Parathyroid adenoma (tissue), 2 donors: ENCODE data around the gene WDR37.

Experiments used
- H2AFZ ChIP-seq: fragments of 300-600 bp; sonication (generic); one replicate; pipeline ENCODE4 v1.7.0; 2017; ENCODE audit warnings: antibody characterized with exemption, mild to moderate bottlenecking
- H3K27ac ChIP-seq: fragments of 300-600 bp; sonication (generic); one replicate; pipeline ENCODE4 v1.7.0; 2017
- H3K27me3 ChIP-seq: fragments of 300-600 bp; sonication (generic); one replicate; pipeline ENCODE4 v1.7.0; 2017; ENCODE audit warnings: low read length; ENCODE audit not compliant: control insufficient read depth, insufficient read depth
- H3K36me3 ChIP-seq: fragments of 300-600 bp; sonication (generic); one replicate; pipeline ENCODE4 v1.7.0; 2017; ENCODE audit warnings: low read length; ENCODE audit not compliant: control insufficient read depth, insufficient read depth
- H3K4me1 ChIP-seq: fragments of 300-600 bp; sonication (generic); one replicate; pipeline ENCODE4 v1.7.0; 2017; ENCODE audit warnings: control low read depth
- H3K4me2 ChIP-seq: fragments of 300-600 bp; sonication (generic); one replicate; pipeline ENCODE4 v1.7.0; 2017; ENCODE audit warnings: low read length
- H3K4me3 ChIP-seq: fragments of 300-600 bp; sonication (generic); one replicate; pipeline ENCODE4 v1.7.0; 2017; ENCODE audit warnings: low read depth, low read length
- H3K79me2 ChIP-seq: fragments of 300-600 bp; sonication (generic); one replicate; pipeline ENCODE4 v1.7.0; 2017; ENCODE audit warnings: control low read depth
- H3K9ac ChIP-seq: fragments of 300-600 bp; sonication (generic); one replicate; pipeline ENCODE4 v1.7.0; 2017; ENCODE audit warnings: mild to moderate bottlenecking
- H3K9me3 ChIP-seq: fragments of 300-600 bp; sonication (generic); one replicate; pipeline ENCODE4 v1.7.0; 2017; ENCODE audit warnings: low read length; ENCODE audit not compliant: control insufficient read depth
- CTCF ChIP-seq: fragments of 300-600 bp; sonication (generic); IDR thresholded peaks from one replicate; pipeline ENCODE4 v1.7.0; 2017; ENCODE audit warnings: antibody characterized with exemption, mild to moderate bottlenecking
- donor health status: primary hyperparathyroidism.

Gene WDR37

GRCh38 chr10:1096287-1096889 lies 40.2 kb downstream of the WDR37 start:
- no peaks in the 10 kb centered on the region for H3K9me3 ChIP-seq
- H3K79me2 ChIP-seq: peaks cover 17% of the 10 kb centered on the region
- H3K4me1 ChIP-seq: no peaks in the 10 kb centered on the region
- no peak overlapping the region for H3K27ac ChIP-seq
- H3K27me3 ChIP-seq: no peaks in the 10 kb centered on the region
- no peak overlapping the region for H3K9ac ChIP-seq
- no peak overlapping the region for H3K4me3 ChIP-seq
- H2AFZ ChIP-seq: no peak overlapping the region
- no peak overlapping the region for H3K4me2 ChIP-seq
- TF ChIP-seq CTCF: no peak
- no peaks in the 10 kb centered on the region for H3K36me3 ChIP-seq

GRCh38 chr10:1097436-1097835 lies 41.3 kb downstream of the WDR37 start:
- Histone ChIP-seq H3K4me3 (no peak overlapping the region), H3K79me2 (peaks cover 14% of the 10 kb centered on the region), H3K27me3 (no peaks in the 10 kb centered on the region), H3K4me1 (no peaks in the 10 kb centered on the region), H3K9ac (no peak overlapping the region), H3K9me3 (no peaks in the 10 kb centered on the region), H3K36me3 (no peaks in the 10 kb centered on the region), H3K27ac (no peak overlapping the region), H3K4me2 (no peak overlapping the region), H2AFZ (no peak overlapping the region)
- no peak for TF ChIP-seq CTCF

GRCh38 chr10:1100143-1100542 lies 44.0 kb downstream of the WDR37 start:
- Histone ChIP-seq H3K4me3 (no peak overlapping the region), H3K27ac (no peak overlapping the region), H3K36me3 (no peaks in the 10 kb centered on the region), H3K9ac (no peak overlapping the region), H3K27me3 (no peaks in the 10 kb centered on the region), H2AFZ (no peak overlapping the region), H3K4me2 (no peak overlapping the region), H3K9me3 (no peaks in the 10 kb centered on the region), H3K79me2 (peaks cover 8% of the 10 kb centered on the region), H3K4me1 (no peaks in the 10 kb centered on the region)
- no peak for TF ChIP-seq CTCF

- Histone ChIP-seq H3K9me3 (no peaks in the 10 kb centered on the region), H3K4me2 (no peak overlapping the region), H3K4me3 (no peak overlapping the region), H3K36me3 (no peaks in the 10 kb centered on the region), H3K4me1 (no peaks in the 10 kb centered on the region), H2AFZ (no peak overlapping the region), H3K27me3 (no peaks in the 10 kb centered on the region), H3K27ac (no peak overlapping the region), H3K9ac (no peak overlapping the region), H3K79me2 (peaks cover 7% of the 10 kb centered on the region)
- no peak for TF ChIP-seq CTCF
Observed at GRCh38 chr10:1100691-1101368, 44.6 kb downstream of the WDR37 start.

GRCh38 chr10:1101946-1102345 lies 45.8 kb downstream of the WDR37 start:
- no peak overlapping the region for H3K27ac ChIP-seq
- peaks cover 7% of the 10 kb centered on the region for H3K79me2 ChIP-seq
- no peaks in the 10 kb centered on the region for H3K27me3 ChIP-seq
- no peak overlapping the region for H3K9ac ChIP-seq
- no peaks in the 10 kb centered on the region for H3K36me3 ChIP-seq
- H3K4me3 ChIP-seq: no peak overlapping the region
- no peaks in the 10 kb centered on the region for H3K9me3 ChIP-seq
- TF ChIP-seq CTCF: no peak
- H3K4me2 ChIP-seq: no peak overlapping the region
- H2AFZ ChIP-seq: no peak overlapping the region
- H3K4me1 ChIP-seq: no peaks in the 10 kb centered on the region
